Astrocyte (in vitro differentiated cells and primary cell): ENCODE results near the gene ZGPAT. TPM values are rescaled to one million over a fixed set of nuclear protein-coding genes. Genes with fewer than 3 reads are reported as not detected.
A peak's percentile ranks its signal among the peaks of the same experiment; 100 is the strongest.

ENCODE experiments used
- DNase-seq: peaks from one replicate; pipeline ENCODE4 v3.0.0-alpha.2; 2010; ENCODE audit warnings: low read depth
- FAIRE-seq: peaks from 2 replicates; lab custom pipeline; 2011; peaks lifted over from hg19 to GRCh38; lab: Jason Lieb, UNC
- H2AFZ ChIP-seq: 2 replicates; pipeline ENCODE4 v1.6.0; 2012; ENCODE audit warnings: low read depth, low read length, inconsistent platforms
- H3K27ac ChIP-seq: 2 replicates; pipeline ENCODE4 v1.5.1; 2011; ENCODE audit warnings: low read depth, low read length, inconsistent platforms
- H3K27me3 ChIP-seq: 2 replicates; pipeline ENCODE4 v1.6.0; 2011; ENCODE audit warnings: low read length, inconsistent platforms; ENCODE audit not compliant: insufficient read depth
- H3K36me3 ChIP-seq: 2 replicates; pipeline ENCODE4 v1.5.1; 2011; ENCODE audit warnings: low read length, inconsistent platforms; ENCODE audit not compliant: insufficient read depth
- H3K4me1 ChIP-seq: 2 replicates; pipeline ENCODE4 v1.5.1; 2011; ENCODE audit warnings: low read length, inconsistent platforms; ENCODE audit not compliant: insufficient read depth
- H3K4me2 ChIP-seq: 2 replicates; pipeline ENCODE4 v1.6.0; 2012; ENCODE audit warnings: low read length, inconsistent platforms
- H3K4me3 ChIP-seq: 2 replicates; pipeline ENCODE4 v1.5.1; 2011; ENCODE audit warnings: low read depth, mild to moderate bottlenecking, low read length, inconsistent platforms; ENCODE audit not compliant: insufficient read depth
- H3K79me2 ChIP-seq: 2 replicates; pipeline ENCODE4 v1.6.0; 2012; ENCODE audit warnings: mild to moderate bottlenecking, low read length, inconsistent platforms; ENCODE audit not compliant: insufficient read depth
- H3K9ac ChIP-seq: 2 replicates; pipeline ENCODE4 v1.6.0; 2012; ENCODE audit warnings: mild to moderate bottlenecking, low read length, inconsistent platforms
- H3K9me3 ChIP-seq: 2 replicates; pipeline ENCODE4 v1.5.1; 2012; ENCODE audit warnings: low read depth, mild to moderate bottlenecking, low read length, inconsistent platforms; ENCODE audit not compliant: insufficient read depth
- H4K20me1 ChIP-seq: 2 replicates; pipeline ENCODE4 v1.6.0; 2012; ENCODE audit warnings: low read length, inconsistent platforms; ENCODE audit not compliant: insufficient read depth
- H3K27ac Mint-ChIP-seq: one replicate; pipeline ENCODE4 v1.8.0; 2021; ENCODE audit warnings: mild to moderate bottlenecking, mixed read lengths; ENCODE audit not compliant: unreplicated experiment
- H3K27me3 Mint-ChIP-seq: one replicate; pipeline ENCODE4 v1.8.0; 2021; ENCODE audit warnings: low read depth, mixed read lengths; ENCODE audit not compliant: unreplicated experiment
- H3K36me3 Mint-ChIP-seq: one replicate; pipeline ENCODE4 v1.8.0; 2021; ENCODE audit warnings: low read depth, mixed read lengths; ENCODE audit not compliant: unreplicated experiment
- H3K4me1 Mint-ChIP-seq: one replicate; pipeline ENCODE4 v1.8.0; 2021; ENCODE audit warnings: low read depth, mixed read lengths; ENCODE audit not compliant: unreplicated experiment
- H3K4me3 Mint-ChIP-seq: one replicate; pipeline ENCODE4 v1.8.0; 2021; ENCODE audit warnings: mild to moderate bottlenecking, moderate library complexity, mixed read lengths; ENCODE audit not compliant: unreplicated experiment
- H3K9me3 Mint-ChIP-seq: one replicate; pipeline ENCODE4 v1.8.0; 2021; ENCODE audit warnings: mild to moderate bottlenecking, mixed read lengths; ENCODE audit not compliant: unreplicated experiment
- EZH2 ChIP-seq: IDR thresholded peaks from 2 replicates; pipeline ENCODE4 v1.6.1; 2012; ENCODE audit warnings: mild to moderate bottlenecking, low read length, inconsistent platforms; ENCODE audit not compliant: insufficient read depth
- total RNA-seq: library from RNA; stranded (reverse); gene quantifications from 2 replicates; pipeline ENCODE4 v1.2.1, GENCODE V29; 2021
- TF ChIP-seq, protein P1 (sequence below): IDR thresholded peaks from 2 replicates; pipeline ENCODE4 v1.5.1; 2011; ENCODE audit warnings: low read depth, mild to moderate bottlenecking, inconsistent platforms, low read length, moderate library complexity; ENCODE audit not compliant: insufficient read depth

ZGPAT gene
- total RNA-seq, 1 donor from 2014 or later: 24.8 TPM

- FAIRE-seq: no peak
- H2AFZ ChIP-seq: peak overlapping the region; percentile 81
- peak overlapping the region; percentile 77 for H3K27ac Mint-ChIP-seq
Measured at GRCh38 chr20:63706852-63707557, 834 bp upstream of the ZGPAT start.

DNA sequence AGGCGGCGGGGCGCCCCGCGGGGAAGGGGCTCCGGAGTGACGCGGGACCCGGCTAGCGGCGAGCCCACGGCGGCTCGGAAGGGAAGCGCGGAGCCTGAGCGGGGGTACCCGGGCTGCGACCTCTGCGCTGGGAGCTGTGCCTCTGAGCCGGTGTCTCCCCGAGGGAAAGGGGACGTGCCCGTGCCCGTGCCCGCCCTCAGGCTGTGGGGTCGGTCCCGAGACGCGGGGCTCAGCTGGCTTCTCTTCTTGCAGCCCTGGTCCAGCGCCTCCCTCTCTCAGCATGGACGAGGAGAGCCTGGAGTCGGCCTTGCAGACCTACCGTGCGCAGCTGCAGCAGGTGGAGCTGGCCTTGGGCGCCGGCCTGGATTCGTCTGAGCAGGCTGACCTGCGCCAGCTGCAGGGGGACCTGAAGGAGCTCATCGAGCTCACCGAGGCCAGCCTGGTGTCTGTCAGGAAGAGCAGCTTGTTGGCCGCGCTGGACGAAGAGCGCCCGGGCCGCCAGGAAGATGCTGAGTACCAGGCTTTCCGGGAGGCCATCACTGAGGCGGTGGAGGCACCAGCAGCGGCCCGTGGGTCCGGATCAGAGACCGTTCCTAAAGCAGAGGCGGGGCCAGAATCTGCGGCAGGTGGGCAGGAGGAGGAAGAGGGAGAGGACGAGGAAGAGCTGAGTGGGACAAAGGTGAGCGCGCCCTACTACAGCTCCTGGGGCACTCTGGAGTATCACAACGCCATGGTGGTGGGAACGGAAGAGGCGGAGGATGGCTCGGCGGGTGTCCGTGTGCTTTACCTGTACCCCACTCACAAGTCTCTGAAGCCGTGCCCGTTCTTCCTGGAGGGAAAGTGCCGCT lies 686 bp downstream of the ZGPAT start:
- Histone ChIP-seq H3K4me3 (peak overlapping the region; percentile 77), H3K4me1 (peaks cover 17% of the 10 kb centered on the region), H2AFZ (peak overlapping the region; percentile 41), H3K36me3 (peaks cover 25% of the 10 kb centered on the region), H3K27ac (peak overlapping the region; percentile 19), H4K20me1 (peaks cover 57% of the 10 kb centered on the region), H3K27me3 (no peaks in the 10 kb centered on the region), H3K4me2 (peak overlapping the region; percentile 89), H3K9me3 (no peaks in the 10 kb centered on the region), H3K9ac (peak overlapping the region; percentile 79), H3K79me2 (peaks cover 89% of the 10 kb centered on the region)
- Mint-ChIP-seq H3K27me3 (no peaks in the 10 kb centered on the region), H3K27ac (no peak overlapping the region), H3K4me3 (peak overlapping the region; percentile 82), H3K36me3 (peaks cover 20% of the 10 kb centered on the region), H3K4me1 (peaks cover 12% of the 10 kb centered on the region), H3K9me3 (peaks cover 7% of the 10 kb centered on the region)
- DNase-seq (no peak), FAIRE-seq (no peak)
- no peak for TF ChIP-seq EZH2
- TF ChIP-seq, protein P1, sequence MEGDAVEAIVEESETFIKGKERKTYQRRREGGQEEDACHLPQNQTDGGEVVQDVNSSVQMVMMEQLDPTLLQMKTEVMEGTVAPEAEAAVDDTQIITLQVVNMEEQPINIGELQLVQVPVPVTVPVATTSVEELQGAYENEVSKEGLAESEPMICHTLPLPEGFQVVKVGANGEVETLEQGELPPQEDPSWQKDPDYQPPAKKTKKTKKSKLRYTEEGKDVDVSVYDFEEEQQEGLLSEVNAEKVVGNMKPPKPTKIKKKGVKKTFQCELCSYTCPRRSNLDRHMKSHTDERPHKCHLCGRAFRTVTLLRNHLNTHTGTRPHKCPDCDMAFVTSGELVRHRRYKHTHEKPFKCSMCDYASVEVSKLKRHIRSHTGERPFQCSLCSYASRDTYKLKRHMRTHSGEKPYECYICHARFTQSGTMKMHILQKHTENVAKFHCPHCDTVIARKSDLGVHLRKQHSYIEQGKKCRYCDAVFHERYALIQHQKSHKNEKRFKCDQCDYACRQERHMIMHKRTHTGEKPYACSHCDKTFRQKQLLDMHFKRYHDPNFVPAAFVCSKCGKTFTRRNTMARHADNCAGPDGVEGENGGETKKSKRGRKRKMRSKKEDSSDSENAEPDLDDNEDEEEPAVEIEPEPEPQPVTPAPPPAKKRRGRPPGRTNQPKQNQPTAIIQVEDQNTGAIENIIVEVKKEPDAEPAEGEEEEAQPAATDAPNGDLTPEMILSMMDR: no peak

More at GRCh38 chr20:63706852-63707557, 834 bp upstream of the ZGPAT start:
- Mint-ChIP-seq H3K27me3 (no peaks in the 10 kb centered on the region), H3K36me3 (peaks cover 13% of the 10 kb centered on the region), H3K4me3 (peak overlapping the region; percentile 91), H3K9me3 (no peaks in the 10 kb centered on the region), H3K4me1 (peaks cover 12% of the 10 kb centered on the region)
- Histone ChIP-seq H4K20me1 (peaks cover 49% of the 10 kb centered on the region), H3K4me3 (peak overlapping the region; percentile 77), H3K79me2 (peaks cover 82% of the 10 kb centered on the region), H3K27ac (peak overlapping the region; percentile 63), H3K36me3 (peaks cover 20% of the 10 kb centered on the region), H3K4me2 (peak overlapping the region; percentile 89), H3K4me1 (peaks cover 17% of the 10 kb centered on the region), H3K27me3 (no peaks in the 10 kb centered on the region), H3K9me3 (no peaks in the 10 kb centered on the region), H3K9ac (peak overlapping the region; percentile 79)
- DNase-seq: no peak
- no peak for TF ChIP-seq EZH2
- TF ChIP-seq, protein P1: peak; percentile 14
